Measurements from ENCODE around the gene CLTRN. TPM values are rescaled to one million over a fixed set of nuclear protein-coding genes. Genes with fewer than 3 reads are reported as not detected.

The CLTRN gene
- total RNA-seq, 4 donors from 2014 or later, result 0.40 to 2.9 (median 1.2) TPM

- WGBS, 2 donors, result 76 to 89% methylated on average over 3 of the region's 3 CpGs
- Histone ChIP-seq H3K9me3 (no peaks in the 10 kb centered on the region), H3K4me3 (replicated peaks in 1 of 3) (no peak overlapping the region), H3K27me3 (no peaks in the 10 kb centered on the region), H3K27ac (no peak overlapping the region), H3K36me3 (no peaks in the 10 kb centered on the region), H3K4me1 (no peaks in the 10 kb centered on the region)
- no peak for DNase-seq
- intact Hi-C loops (cut with DNase I), result no loop called here
- TF ChIP-seq CTCF (IDR thresholded peaks at IDR 0.05), result no peak
- no peak for TF ChIP-seq POLR2A (IDR thresholded peaks at IDR 0.05)
Measured at GRCh38 chrX:15619053-15619755, 45.4 kb downstream of the CLTRN start.

- DNase-seq, result no peak
- no peaks in the 10 kb centered on the region for H3K36me3 ChIP-seq
- intact Hi-C loops (cut with DNase I), result no loop called here
- no peak overlapping the region for H3K27ac ChIP-seq
- 94 to 96% methylated on average over 5 to 6 of the region's 6 CpGs for WGBS, 2 donors
- H3K27me3 ChIP-seq, result no peaks in the 10 kb centered on the region
- no peak overlapping the region for H3K4me3 ChIP-seq (replicated peaks in 1 of 3)
- no peaks in the 10 kb centered on the region for H3K4me1 ChIP-seq
- TF ChIP-seq POLR2A (IDR thresholded peaks at IDR 0.05) (no peak), CTCF (IDR thresholded peaks at IDR 0.05) (no peak)
- H3K9me3 ChIP-seq, result no peaks in the 10 kb centered on the region
Measured at GRCh38 chrX:15617111-15617510, 47.5 kb downstream of the CLTRN start.

- Histone ChIP-seq H3K27me3 (no peaks in the 10 kb centered on the region), H3K4me1 (no peaks in the 10 kb centered on the region), H3K36me3 (no peaks in the 10 kb centered on the region), H3K9me3 (no peaks in the 10 kb centered on the region), H3K4me3 (replicated peaks in 1 of 3) (no peak overlapping the region), H3K27ac (no peak overlapping the region)
- no peak for TF ChIP-seq CTCF (IDR thresholded peaks at IDR 0.05)
- no peak for TF ChIP-seq POLR2A (IDR thresholded peaks at IDR 0.05)
- no peak for DNase-seq
- intact Hi-C loops (cut with DNase I), result no loop called here
- 71 to 86% methylated on average over 3 of the region's 3 CpGs for WGBS, 2 donors
Measured at GRCh38 chrX:15616531-15616930, 48.1 kb downstream of the CLTRN start.

- no peaks in the 10 kb centered on the region for H3K27me3 ChIP-seq
- intact Hi-C loops (cut with DNase I), result no loop called here
- DNase-seq, result no peak
- no peak overlapping the region for H3K4me3 ChIP-seq (replicated peaks in 1 of 3)
- no peaks in the 10 kb centered on the region for H3K9me3 ChIP-seq
- H3K4me1 ChIP-seq, result no peaks in the 10 kb centered on the region
- 73 to 88% methylated on average over 5 of the region's 5 CpGs for WGBS, 2 donors
- H3K36me3 ChIP-seq, result no peaks in the 10 kb centered on the region
- H3K27ac ChIP-seq, result no peak overlapping the region
- TF ChIP-seq POLR2A (IDR thresholded peaks at IDR 0.05) (no peak), CTCF (IDR thresholded peaks at IDR 0.05) (no peak)
Measured at GRCh38 chrX:15607067-15607466, 57.5 kb downstream of the CLTRN start.

- WGBS, 2 donors, result 23 to 63% methylated on average over 1 of the region's 1 CpG
- no peak overlapping the region for H3K4me3 ChIP-seq (replicated peaks in 1 of 3)
- no peaks in the 10 kb centered on the region for H3K9me3 ChIP-seq
- no peaks in the 10 kb centered on the region for H3K36me3 ChIP-seq
- H3K27me3 ChIP-seq, result no peaks in the 10 kb centered on the region
- intact Hi-C loops (cut with DNase I), result no loop called here
- no peak overlapping the region for H3K27ac ChIP-seq
- TF ChIP-seq POLR2A (IDR thresholded peaks at IDR 0.05), result no peak
- TF ChIP-seq CTCF (IDR thresholded peaks at IDR 0.05), result no peak
- DNase-seq, result no peak
- H3K4me1 ChIP-seq, result no peaks in the 10 kb centered on the region
Measured at GRCh38 chrX:15606136-15606535, 58.5 kb downstream of the CLTRN start.

Data from thyroid gland (tissue), 4 donors.